GM21717 (cell line): ENCODE results near the gene WRNIP1.
"Not testable (repeated sequence)": the region's sequence is repeated elsewhere in the genome, so short reads cannot be mapped to it uniquely, and the experiment has no call there.

Experiments used
- ATAC-seq: cut with Tn5 transposase; IDR thresholded peaks from one replicate; pipeline ENCODE4 v1.9.1; 2021; ENCODE audit warnings: mild to moderate bottlenecking, moderate library complexity; ENCODE audit not compliant: unreplicated experiment

The WRNIP1 gene

GRCh38 chr6:2782825-2783187, 17.6 kb downstream of the WRNIP1 start:
- ATAC-seq: no peak

GRCh38 chr6:2783188-2783963, 18.2 kb downstream of the WRNIP1 start:
- ATAC-seq: no peak

- ATAC-seq: no peak
Measured at GRCh38 chr6:2784061-2784460, 18.9 kb downstream of the WRNIP1 start.

- no peak for ATAC-seq
Measured at GRCh38 chr6:2784930-2785329, 19.7 kb downstream of the WRNIP1 start.

- ATAC-seq: no peak
Measured at GRCh38 chr6:2786269-2786668, 21.1 kb downstream of the WRNIP1 start.

GRCh38 chr6:2790588-2791449, 25.6 kb downstream of the WRNIP1 start:
- ATAC-seq: no peak

GRCh38 chr6:2791450-2791974, 26.3 kb downstream of the WRNIP1 start:
- no peak for ATAC-seq

- no peak for ATAC-seq
Measured at GRCh38 chr6:2792330-2793110, 27.3 kb downstream of the WRNIP1 start.

- no peak for ATAC-seq
Measured at GRCh38 chr6:2793534-2794151, 28.4 kb downstream of the WRNIP1 start.

- no peak for ATAC-seq
Measured at GRCh38 chr6:2794171-2794730, 29.1 kb downstream of the WRNIP1 start.

- no peak for ATAC-seq
Measured at GRCh38 chr6:2795162-2795561, 30.0 kb downstream of the WRNIP1 start.

- ATAC-seq: no peak
Measured at GRCh38 chr6:2795956-2796355, 30.8 kb downstream of the WRNIP1 start.

GRCh38 chr6:2796861-2797260, 31.7 kb downstream of the WRNIP1 start:
- ATAC-seq: no peak

- ATAC-seq: no peak
Measured at GRCh38 chr6:2797564-2798031, 32.4 kb downstream of the WRNIP1 start.

GRCh38 chr6:2798586-2799134, 33.5 kb downstream of the WRNIP1 start:
- no peak for ATAC-seq

- ATAC-seq: no peak
Measured at GRCh38 chr6:2799936-2800527, 34.8 kb downstream of the WRNIP1 start.

GRCh38 chr6:2800552-2801316, 35.5 kb downstream of the WRNIP1 start:
- no peak for ATAC-seq

- ATAC-seq: not testable (repeated sequence)
Measured at GRCh38 chr6:2801687-2802086, 36.5 kb downstream of the WRNIP1 start.
